Nephron progenitor cell (in vitro differentiated cells): Measurements from ENCODE around the gene SRSF2.
A peak's percentile ranks its signal among the peaks of the same experiment; 100 is the strongest.

Source experiments
- DNase-seq: peaks from one replicate; pipeline ENCODE4 v3.0.0; 2021
- H3K27ac Mint-ChIP-seq: 2 replicates; pipeline ENCODE4 v1.8.0; 2021; ENCODE audit warnings: mild to moderate bottlenecking, moderate library complexity, mixed read lengths
- H3K27me3 Mint-ChIP-seq: 2 replicates; pipeline ENCODE4 v1.8.0; 2021; ENCODE audit warnings: mild to moderate bottlenecking, low read depth, mixed read lengths; ENCODE audit not compliant: poor library complexity
- H3K36me3 Mint-ChIP-seq: 2 replicates; pipeline ENCODE4 v1.8.0; 2021; ENCODE audit warnings: low read depth, mixed read lengths
- H3K4me1 Mint-ChIP-seq: 2 replicates; pipeline ENCODE4 v1.8.0; 2021; ENCODE audit warnings: mixed read lengths
- H3K4me3 Mint-ChIP-seq: 2 replicates; pipeline ENCODE4 v1.8.0; 2021; ENCODE audit warnings: mild to moderate bottlenecking, moderate library complexity, mixed read lengths
- H3K9me3 Mint-ChIP-seq: 2 replicates; pipeline ENCODE4 v1.8.0; 2021; ENCODE audit warnings: mild to moderate bottlenecking, moderate library complexity, mixed read lengths
- CTCF ChIP-seq: fragments of 200-600 bp; sonication (generic); IDR thresholded peaks from 2 replicates; pipeline ENCODE4 v1.5.0; 2021; ENCODE audit warnings: antibody characterized with exemption

Gene SRSF2

GRCh38 chr17:76707985-76708807 is 28.9 kb downstream of the SRSF2 start:
- Mint-ChIP-seq H3K27me3 (peaks cover 43% of the 10 kb centered on the region), H3K4me1 (peaks cover 40% of the 10 kb centered on the region), H3K4me3 (peak overlapping the region; percentile 33), H3K9me3 (no peaks in the 10 kb centered on the region), H3K27ac (no peak overlapping the region), H3K36me3 (no peaks in the 10 kb centered on the region)
- peak; percentile 67 for DNase-seq
- peak; percentile 59 for TF ChIP-seq CTCF

GRCh38 chr17:76706817-76707216 is 30.3 kb downstream of the SRSF2 start:
- H3K4me1 Mint-ChIP-seq = peaks cover 53% of the 10 kb centered on the region
- no peak for TF ChIP-seq CTCF
- H3K27me3 Mint-ChIP-seq = peaks cover 41% of the 10 kb centered on the region
- H3K4me3 Mint-ChIP-seq = no peak overlapping the region
- H3K36me3 Mint-ChIP-seq = no peaks in the 10 kb centered on the region
- no peak overlapping the region for H3K27ac Mint-ChIP-seq
- H3K9me3 Mint-ChIP-seq = no peaks in the 10 kb centered on the region
- no peak for DNase-seq

- Mint-ChIP-seq H3K9me3 (no peaks in the 10 kb centered on the region), H3K4me3 (no peak overlapping the region), H3K27ac (no peak overlapping the region), H3K27me3 (peaks cover 31% of the 10 kb centered on the region), H3K36me3 (no peaks in the 10 kb centered on the region), H3K4me1 (peaks cover 61% of the 10 kb centered on the region)
- no peak for DNase-seq
- TF ChIP-seq CTCF = no peak
These were observed 32.3 kb downstream of the SRSF2 start for GRCh38 chr17:76704805-76705204.

DNA sequence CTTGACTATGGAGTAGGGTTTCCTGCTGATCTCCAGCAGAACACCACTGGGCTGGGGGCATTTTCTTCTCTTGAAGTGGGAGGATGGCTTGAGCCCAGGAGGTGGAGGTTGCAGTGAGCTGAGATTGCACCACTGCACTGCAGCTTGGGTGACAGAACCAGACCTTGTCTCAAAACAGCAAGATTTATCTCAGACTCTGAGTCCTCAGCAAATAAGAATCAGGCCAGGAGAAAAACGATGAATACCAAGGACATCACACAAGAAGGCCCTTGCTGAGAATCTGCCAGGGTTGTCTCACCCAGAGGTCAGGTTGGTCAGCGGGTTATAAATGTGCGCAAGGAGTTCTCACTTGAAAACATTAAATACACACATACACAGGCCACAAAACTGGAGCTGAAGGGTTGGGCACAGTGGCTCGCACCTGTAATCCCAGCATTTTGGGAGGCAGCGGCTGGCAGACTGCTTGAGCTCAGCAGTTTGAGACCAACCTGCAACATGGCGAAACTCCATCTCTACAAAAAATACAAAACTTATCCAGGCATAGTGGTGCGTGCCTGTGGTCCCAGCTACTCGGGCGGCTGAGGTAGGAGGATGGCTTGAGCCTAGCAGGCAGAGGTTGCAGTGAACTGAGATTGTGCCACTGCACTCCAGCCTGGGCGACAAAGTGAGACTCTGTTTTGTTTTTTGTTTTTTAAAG is 34.0 kb downstream of the SRSF2 start:
- no peak for DNase-seq
- TF ChIP-seq CTCF = no peak
- Mint-ChIP-seq H3K36me3 (no peaks in the 10 kb centered on the region), H3K9me3 (no peaks in the 10 kb centered on the region), H3K27ac (no peak overlapping the region), H3K4me1 (peaks cover 60% of the 10 kb centered on the region), H3K27me3 (peaks cover 27% of the 10 kb centered on the region), H3K4me3 (no peak overlapping the region)

- no peaks in the 10 kb centered on the region for H3K36me3 Mint-ChIP-seq
- no peak for TF ChIP-seq CTCF
- no peak overlapping the region for H3K27ac Mint-ChIP-seq
- DNase-seq = no peak
- H3K4me1 Mint-ChIP-seq = peaks cover 64% of the 10 kb centered on the region
- H3K27me3 Mint-ChIP-seq = peaks cover 26% of the 10 kb centered on the region
- peak overlapping the region; percentile 5 for H3K4me3 Mint-ChIP-seq
- H3K9me3 Mint-ChIP-seq = no peaks in the 10 kb centered on the region
These were observed 35.1 kb downstream of the SRSF2 start for GRCh38 chr17:76702076-76702475.
